RCC 7860 (cell line): ENCODE measurements around the gene LCE1C.

Source experiments
- DNase-seq: peaks from one replicate; pipeline ENCODE4 v3.0.0-alpha.2; 2015; ENCODE audit warnings: low spot score
- FAIRE-seq: peaks from 2 replicates; lab custom pipeline; 2012; peaks lifted over from hg19 to GRCh38; lab: Jason Lieb, UNC

LCE1C gene

GRCh38 chr1:152760551-152761190 lies 45.8 kb downstream of the LCE1C start:
- DNase-seq, result no peak
- no peak for FAIRE-seq

GRCh38 chr1:152759453-152760173 lies 46.8 kb downstream of the LCE1C start:
- no peak for DNase-seq
- FAIRE-seq, result no peak

GRCh38 chr1:152758636-152759035 lies 47.8 kb downstream of the LCE1C start:
- DNase-seq, result no peak
- no peak for FAIRE-seq

GRCh38 chr1:152757747-152758146 lies 48.7 kb downstream of the LCE1C start, which contains the start of gene KPRP:
KPRP (plus strand) TSS chr1:152758025; CDS start chr1:152759589, 1,564 bp downstream.
- no peak for FAIRE-seq

GRCh38 chr1:152756872-152757271 lies 49.6 kb downstream of the LCE1C start:
- DNase-seq, result no peak
- no peak for FAIRE-seq

More at GRCh38 chr1:152757747-152758146, 48.7 kb downstream of the LCE1C start, which contains the start of gene KPRP:
- DNase-seq, result no peak
